NCI-H748 treated with DMSO at 0.1 percent for 48 hours (cell line): ENCODE data around the gene SLC9C2.
"Not testable (repeated sequence)": the region's sequence is repeated elsewhere in the genome, so short reads cannot be mapped to it uniquely, and the experiment has no call there.

Source experiments
- DNase-seq: peaks from one replicate; lab custom pipeline; 2025; lab: John Stamatoyannopoulos, UW

The SLC9C2 gene

DNA sequence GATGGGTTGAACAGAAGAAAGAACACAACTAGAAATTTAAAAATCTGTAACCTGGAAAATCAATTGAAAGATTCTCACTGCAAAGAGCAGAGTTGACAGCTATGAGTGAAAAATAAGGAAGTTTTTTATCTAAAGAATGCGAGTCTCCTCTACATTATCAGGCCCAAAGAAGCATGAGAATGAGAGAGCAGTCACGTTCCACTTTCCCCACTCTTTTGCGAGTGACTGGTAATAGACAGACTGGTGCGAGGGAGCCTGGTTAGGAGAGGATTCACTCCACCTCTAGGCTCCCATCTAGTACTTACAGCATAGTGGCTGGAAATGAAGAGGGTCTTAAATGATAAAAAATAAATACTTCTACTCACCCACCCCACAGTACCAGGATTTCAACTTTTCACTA lies 73.8 kb downstream of the SLC9C2 start:
- no peak for DNase-seq

DNA sequence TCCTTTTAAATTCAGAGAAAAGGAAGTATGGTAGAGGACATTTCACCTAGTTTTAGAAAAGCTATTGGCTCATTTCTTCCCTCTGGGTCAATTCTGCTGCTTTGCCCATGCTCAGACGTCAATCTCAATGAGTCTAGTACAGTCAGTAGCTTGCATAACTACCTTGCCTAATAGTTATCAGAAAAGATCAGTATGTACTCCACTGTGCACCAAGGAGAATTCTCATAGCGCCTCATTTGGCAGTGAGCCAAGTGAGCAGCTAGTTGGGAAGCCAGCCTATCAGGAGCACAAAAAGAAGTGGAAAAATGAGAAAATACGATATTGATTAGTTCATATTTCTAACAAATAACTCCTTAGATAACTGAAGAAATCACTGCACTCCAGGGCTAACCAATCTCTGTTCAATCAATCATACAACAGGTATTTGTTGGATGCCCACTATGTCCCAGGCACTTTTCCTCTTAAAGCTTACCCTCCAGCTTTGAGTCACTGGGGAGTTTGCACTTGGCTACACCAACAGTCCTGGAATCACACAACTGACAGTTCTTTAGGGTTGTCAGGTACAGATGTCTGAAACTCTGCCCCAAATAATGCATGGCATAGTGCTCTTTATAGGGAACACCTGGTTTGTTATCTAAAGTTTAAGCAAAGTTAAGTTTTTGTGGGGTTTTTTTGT lies 75.6 kb downstream of the SLC9C2 start:
- DNase-seq: no peak

DNA sequence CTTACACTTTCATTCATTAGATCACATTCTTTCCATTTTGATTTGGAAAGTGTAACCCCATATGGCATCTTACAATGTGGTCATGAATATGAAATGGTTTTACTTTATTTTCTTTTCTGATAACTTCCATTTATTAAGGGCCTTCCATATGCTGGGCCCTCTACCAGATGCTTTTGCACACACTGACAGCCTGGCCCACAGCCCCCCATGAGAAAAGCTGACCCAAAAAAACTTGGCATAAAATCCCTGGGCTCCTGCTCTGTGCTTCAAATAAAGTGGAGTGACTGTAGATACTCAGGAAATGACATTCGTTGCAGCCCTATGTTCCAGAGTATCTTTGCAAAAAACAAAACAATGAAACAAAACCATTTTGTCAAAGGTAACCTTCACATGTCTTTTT lies 76.9 kb downstream of the SLC9C2 start:
- no peak for DNase-seq

DNA sequence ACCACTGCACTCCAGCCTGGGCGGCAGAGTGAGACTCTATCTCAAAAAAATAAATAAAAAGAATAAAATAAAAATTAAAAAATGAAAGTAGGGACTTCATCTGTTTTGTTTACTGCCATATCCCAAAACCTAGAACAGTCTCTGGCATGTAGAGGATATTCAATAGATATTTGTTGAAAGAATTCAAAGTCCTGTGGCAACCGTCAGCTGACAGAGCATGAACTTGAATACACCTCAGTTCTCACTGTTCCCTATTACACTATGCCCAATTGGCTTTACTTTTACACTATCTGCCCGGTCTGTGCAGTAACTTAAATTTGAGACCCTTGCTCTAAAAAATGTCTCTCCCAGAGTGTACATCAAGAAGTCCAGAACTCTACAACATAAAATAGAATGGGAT lies 79.5 kb downstream of the SLC9C2 start:
- no peak for DNase-seq

DNA sequence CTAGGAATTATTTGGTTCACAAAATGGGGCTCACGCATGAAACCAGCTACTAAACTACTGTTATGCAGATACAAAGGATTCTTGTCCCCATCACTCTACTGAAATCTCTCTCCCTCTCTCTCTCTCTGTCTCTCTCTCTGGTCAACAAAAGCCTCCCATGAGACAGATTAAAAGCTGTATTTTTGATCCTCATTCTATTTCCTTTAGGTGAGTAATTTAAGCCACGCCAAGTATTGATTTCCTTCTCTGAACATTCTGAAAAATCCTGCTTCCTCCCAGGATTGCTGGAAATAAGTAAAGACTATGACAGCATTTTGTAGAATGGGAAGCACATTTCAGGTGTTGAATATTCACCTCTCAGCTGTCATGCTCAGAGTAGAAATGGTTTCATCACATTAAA lies 82.1 kb downstream of the SLC9C2 start:
- DNase-seq: no peak

DNA sequence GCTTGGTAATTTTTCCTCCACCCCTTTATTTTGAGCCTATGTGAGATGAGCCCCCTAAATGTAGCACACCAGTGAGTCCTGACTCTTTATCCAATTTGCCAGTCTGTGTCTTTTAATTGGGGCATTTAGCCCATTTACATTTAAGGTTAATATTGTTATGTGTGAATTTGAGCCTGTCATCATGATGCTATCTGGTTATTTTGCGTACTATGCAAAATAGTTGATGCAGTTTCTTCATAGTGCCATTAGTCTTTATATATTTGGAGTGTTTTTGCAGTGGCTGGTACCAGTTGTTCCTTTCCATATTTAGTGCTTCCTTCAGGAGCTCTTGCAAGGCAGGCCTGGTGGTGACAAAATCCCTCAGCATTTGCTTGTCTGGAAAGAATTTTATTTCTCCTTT lies 88.4 kb downstream of the SLC9C2 start:
- DNase-seq: not testable (repeated sequence)

DNA sequence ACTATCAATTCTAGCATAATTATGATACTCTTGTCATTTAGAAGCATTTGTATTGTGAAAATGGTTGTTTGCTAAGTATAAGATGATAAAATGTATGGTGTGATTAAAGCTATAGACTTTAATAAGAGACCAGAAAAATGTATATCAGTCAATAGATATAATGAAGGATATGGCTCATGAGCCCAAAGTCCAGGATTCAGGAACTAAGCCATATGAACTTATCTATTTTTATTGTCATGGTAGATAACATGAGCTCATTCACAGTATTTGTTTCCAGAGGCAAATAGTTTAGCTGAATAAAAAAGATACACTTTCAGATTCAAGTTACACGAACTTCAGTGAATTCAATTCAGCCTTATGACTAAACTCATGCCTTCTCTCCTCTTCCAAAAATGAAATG lies 93.1 kb downstream of the SLC9C2 start:
- DNase-seq: no peak

DNA sequence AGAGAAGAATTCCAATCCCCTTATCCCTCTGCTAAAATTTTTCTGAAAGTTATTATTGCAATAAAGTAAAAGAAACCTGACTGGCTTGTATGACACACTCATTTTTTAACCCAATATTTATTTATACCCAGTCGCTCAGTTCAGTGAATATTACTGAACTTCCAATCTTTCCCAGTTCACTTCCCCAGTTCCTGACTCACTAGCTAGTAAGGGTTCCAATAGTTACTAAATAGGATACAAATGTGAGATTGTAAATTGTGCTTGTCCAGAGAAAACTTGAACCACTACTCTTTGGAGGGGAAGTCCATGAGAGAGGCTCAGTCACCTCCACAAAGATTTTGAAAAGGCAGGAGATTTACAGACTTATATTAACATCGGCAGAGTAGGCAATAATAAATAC lies 94.3 kb downstream of the SLC9C2 start:
- DNase-seq: no peak

DNA sequence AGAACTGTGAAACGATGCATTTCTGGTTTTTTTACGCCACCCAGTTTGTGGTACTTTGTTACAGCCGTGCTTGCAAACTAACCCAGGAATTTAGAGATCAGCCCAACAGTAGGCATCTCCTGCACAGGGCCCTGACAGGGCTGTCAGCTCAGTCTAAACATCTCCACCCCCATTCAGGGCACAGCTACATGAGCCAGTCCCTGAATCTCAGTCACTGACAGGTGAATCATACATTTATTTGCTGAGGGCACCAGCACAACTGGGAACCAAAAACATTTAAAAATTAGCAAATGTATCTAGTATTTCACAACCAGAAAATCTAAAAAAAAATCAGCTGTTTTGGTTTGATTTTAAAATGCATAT lies 95.0 kb downstream of the SLC9C2 start:
- DNase-seq: no peak

DNA sequence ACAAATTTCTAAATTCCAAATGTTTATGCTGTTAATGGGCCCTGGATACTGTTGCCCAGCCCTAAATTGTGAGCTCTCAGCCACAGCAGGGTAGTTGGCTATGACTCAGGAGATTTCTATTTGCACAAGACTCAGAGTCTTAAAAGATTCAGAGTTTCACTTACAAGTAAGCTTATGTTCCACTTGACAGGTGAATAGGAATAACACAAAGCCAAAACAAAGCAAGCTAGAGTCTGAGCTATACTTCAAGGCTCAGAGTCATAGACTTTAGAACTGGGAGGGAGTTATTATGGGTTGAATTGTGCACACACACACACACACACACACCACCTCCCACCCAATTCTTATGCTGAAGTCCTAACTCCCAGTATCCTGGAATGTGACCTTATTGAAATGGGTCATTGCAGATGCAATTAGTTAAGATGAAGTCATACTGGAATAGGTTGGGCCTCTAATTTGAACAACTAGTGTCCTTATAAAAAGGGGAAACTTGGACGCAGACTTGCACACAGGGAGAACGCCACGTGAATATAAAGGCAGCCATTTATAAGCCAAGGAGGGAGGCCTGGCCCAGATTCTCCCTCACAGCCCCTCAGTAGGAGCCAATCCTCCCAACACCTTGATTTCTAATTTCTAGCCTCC lies 95.5 kb downstream of the SLC9C2 start:
- no peak for DNase-seq

DNA sequence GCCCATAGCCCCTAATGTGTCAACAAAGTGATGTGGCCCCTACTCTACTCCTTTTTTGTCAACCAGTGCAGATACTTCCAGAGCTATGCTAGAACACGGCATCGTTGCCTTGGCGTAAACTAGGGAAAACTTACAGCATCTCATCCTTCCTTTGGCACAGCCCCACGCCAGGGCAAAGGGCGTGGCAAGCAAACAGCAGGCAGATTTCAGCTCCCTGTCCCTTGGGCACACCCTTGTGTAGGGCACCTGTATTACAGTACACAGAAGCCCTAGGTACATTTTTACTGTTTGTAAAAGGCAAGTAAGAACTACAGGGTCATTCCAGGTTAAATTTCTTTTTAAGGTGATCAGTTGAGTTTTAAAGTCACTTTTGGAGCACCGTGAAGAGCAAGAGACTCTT lies 96.4 kb downstream of the SLC9C2 start:
- no peak for DNase-seq

DNA sequence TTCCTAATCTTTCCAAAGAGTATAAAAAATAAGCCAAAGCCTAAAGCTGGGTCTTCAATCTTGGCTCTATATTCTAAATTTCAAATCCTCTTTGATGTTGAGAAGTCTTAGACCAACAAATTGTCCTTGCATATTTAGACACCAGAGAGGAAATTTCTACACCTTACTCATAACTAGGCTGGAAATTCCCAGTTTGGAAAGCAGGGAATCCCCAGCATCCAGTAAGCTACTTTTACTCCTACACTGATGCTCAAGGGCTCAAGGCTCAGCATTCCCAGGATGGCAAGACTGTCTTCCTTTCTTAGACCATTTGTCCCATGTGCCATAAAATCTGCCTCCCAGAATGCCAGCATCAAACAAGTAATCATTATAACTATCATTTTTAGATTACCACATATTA lies 97.5 kb downstream of the SLC9C2 start:
- DNase-seq: no peak

DNA sequence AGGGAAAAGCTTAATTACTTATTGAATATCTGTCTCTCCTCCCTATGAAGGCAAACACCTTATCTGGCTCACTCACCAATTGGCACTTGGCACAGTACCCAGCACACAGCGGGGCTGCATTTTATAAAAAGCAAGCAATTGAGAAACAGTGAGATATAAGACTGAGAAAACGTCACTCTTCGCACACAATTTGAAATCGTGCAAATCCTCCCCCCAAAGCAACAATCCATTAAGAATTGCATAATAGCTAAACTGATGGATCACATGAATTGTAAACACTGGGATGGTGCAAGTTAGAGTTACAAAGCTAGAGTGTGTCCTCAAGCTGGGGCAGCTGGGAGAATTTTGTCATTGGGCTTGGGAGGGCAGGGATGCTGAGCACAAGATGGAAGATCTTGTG lies 98.6 kb downstream of the SLC9C2 start:
- DNase-seq: no peak

DNA sequence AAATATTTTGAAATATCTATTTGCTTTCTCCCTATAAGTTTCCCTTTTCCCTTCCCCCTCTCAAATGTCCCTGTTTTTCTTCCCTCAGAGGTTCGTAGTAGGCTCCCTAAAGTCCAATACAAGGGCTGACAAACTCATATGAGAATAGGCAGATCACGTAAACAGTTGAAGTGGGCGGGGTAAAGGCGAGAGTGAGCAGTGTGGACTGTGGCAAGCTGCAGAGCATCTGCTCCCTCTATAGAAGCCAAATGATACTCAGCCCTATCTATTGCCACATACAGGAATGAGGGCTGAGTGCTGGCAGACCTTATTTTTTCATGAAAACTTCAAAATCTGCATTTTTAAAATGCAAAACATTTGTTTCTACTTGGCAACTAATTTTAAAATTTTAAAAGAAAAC lies 99.5 kb downstream of the SLC9C2 start:
- DNase-seq: no peak

DNA sequence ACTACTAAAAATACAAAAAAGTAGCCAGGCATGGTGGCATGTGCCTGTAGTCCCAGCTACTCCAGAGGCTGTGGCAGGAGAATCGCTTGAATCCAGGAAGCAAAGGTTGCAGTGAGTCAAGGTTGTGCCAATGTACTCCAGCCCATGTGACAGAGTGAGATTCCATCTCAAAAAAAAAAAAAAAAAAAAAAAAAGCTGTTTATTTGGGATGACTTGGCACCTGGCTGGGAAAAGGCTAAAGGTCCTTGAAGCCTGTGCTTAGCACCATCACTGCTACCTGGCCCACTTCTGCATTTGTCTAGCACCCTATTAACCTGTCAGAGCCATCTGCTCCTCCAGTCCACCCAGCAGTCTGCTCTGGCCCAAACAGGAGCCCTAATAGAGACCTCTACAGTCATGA lies 100.8 kb downstream of the SLC9C2 start:
- DNase-seq: no peak

DNA sequence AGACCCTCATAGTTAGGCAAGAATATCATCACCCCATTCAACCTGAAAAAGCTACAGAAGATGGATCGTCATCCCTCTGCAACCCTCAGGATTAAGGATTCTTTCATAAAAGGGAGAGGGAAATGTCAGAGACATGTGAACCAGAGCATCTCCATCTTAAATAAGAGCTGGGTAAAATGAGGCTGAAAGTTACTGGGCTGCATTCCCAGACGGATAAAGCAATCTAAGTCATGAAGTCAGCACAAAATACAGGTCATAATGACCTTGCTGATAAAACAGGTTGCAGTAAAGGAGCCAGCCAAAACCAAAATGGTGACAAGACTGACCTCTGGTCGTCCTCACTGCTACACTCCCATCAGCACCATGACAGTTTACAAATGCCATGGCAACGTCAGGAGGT lies 103.1 kb downstream of the SLC9C2 start:
- no peak for DNase-seq

DNA sequence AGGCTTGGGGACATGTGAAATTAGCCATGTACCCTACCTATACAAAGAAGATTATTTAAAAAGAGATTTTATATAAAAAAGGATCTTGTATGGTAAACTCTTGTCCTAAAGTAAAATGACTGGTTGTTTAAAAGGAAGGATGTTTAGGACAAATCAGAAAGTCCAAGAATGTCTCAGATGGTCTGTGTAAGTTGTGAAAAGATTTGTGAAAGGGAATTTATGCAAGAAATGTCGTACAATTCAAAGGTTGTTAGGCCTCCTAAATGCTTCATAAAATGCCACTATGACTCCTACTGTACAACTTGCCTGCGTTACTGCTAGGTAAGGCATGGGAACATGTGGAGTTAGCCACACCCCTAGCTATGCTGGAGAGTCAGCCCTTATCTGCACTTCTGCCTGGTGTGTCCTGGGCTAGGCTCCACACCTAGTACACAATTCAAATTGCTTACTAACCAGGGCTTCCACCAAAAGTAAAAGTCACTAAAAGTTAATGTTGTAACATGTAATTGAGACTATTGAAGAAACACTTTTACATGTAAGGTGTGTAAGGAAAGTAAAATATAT lies 106.0 kb downstream of the SLC9C2 start:
- DNase-seq: no peak

DNA sequence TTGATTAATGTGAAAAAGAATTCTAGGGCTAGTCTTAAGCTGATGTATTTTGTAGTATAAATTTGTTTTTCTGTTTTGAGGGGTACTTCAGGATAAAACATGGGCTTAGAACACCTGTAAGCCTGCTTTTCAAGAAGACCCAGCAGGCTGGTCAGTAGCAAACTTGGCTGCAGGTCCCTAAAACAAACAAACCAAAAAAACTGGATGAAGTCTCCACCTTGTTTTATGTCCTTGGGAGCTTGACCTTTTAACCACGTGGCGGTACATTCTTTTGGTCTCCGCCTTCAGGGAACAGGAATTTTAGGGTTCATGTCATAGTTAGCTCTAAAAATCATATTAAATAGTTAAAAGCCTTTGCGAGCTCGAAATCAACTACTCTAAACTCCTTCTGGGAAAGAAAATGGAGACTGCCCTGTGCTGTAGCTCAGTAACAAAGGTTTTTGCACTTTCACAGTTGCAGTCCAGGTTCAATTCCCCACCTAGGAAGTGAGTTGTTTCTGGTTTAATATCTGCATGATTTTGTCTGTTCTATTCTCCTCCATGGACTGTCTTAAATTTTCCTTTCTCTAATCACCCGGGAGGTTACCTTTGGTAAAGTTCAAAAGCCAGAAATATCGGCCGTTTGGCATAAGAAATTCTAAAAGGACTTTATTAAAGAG lies 107.1 kb downstream of the SLC9C2 start:
- no peak for DNase-seq

DNA sequence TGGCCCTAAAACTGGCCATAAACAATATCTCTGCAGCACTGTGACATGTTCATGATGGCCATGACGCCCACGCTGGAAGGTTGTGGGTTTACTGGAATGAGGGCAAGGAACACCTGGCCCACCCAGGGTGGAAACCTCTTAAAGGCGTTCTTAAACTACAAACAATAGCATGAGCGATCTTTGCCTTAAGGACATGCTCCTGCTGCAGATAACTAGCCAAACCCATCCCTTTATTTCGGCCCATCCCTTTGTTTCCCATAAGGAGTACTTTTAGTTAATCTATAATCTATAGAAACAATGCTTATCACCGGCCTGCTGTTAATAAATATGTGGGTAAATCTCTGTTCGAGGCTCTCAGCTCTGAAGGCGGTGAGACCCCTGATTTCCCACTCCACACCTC lies 109.7 kb downstream of the SLC9C2 start:
- DNase-seq: not testable (repeated sequence)

DNA sequence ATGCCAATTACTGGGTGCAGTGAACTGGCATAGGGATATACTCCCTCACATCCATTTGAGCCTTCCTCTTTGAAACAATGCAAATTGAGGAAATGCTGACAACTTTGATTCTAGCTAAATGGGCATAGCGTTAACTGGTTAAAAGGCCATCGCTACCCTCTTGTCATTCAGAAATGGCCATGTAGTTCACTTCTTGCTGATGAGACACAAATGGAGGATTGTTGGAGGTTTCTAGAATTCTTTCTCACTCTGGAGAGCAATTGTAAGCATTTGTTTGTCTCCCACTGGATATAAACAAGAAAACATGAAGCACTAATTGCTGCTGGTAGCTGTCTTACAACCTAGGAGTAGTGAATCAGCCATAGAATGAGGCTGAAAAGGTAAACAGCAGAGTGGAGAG lies 111.4 kb downstream of the SLC9C2 start:
- DNase-seq: no peak

DNA sequence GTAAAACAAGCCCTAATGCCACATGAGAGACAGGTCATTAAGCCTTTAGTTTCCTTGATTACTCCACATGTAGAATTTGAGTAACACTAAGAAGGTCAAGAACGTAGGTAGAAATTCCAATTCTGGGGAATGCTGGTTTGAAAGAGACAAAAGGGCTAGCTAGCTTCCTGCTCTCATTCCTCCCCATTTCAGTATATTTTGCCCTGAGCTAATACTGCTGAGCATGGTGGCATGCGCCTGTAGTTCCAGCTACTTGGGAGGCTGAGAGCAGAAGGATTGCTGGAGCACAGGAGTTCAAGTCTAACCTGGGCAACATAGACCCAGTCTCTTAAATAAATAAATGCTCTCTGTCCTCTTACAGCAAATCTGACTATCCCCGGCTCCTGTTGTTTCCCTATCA lies 112.9 kb downstream of the SLC9C2 start:
- no peak for DNase-seq

DNA sequence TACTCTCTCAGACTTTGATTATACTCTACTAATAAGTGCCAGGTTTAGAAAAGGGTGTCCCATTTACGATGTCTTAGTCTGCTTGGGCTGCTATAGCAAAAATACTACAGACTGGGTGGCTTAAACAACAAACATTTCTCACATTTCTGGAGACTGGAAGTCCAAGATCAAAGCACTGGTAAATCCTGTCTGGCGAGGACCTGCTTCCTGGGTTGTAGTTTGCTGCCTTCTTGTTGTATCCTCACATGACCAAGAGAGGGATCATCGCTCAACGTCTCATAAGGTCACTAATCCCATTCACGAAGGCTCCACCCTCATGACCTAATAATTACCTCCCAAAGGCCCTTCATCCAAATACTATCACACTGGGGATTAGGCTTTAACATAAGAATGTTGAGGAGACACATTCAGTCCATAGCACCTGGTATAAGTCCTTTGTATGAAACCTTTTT lies 113.7 kb downstream of the SLC9C2 start:
- no peak for DNase-seq

DNA sequence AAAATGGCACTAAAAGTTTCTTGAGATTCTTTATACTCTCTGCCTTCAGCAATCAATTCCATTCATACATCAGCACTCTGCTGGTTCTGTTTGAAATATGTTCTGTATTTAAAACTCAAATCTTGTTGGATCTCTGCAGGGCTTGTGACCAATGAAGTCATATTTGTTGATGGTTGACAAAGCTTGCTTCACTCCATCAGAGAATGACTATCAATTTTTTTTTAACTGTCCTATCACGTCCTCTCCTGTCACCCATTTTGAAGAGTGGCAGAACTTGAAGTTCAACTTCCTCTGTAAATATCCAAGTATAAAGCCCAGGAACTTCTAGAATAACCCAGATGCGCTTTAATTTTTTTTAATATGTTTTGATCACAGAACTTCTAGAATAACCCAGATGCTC lies 114.9 kb downstream of the SLC9C2 start:
- DNase-seq: no peak
